SK-N-SH (cell line): Measurements from ENCODE around the gene IRAG1. TPM values are rescaled to one million over a fixed set of nuclear protein-coding genes. Genes with fewer than 3 reads are reported as not detected.

Experiments used
- CTCF ChIA-PET: fragments of 300-600, 350-600 bp; formaldehyde crosslinking; extraction: SDS; loops from one replicate; lab custom pipeline; 2021; lab: Yijun Ruan, JAX
- POLR2A ChIA-PET: fragments of 350-600 bp; sonication (Branson Sonifier 250); formaldehyde crosslinking; extraction: SDS; loops from one replicate; lab custom pipeline; 2020; ENCODE audit warnings: antibody characterized with exemption, inconsistent platforms; lab: Yijun Ruan, JAX
- DNase-seq: peaks from one replicate; pipeline ENCODE4 v3.0.0; 2012
- H2AFZ ChIP-seq: fragments of 200-600 bp; sonication (generic); 2 replicates; pipeline ENCODE4 v1.8.1; 2016; ENCODE audit warnings: antibody characterized with exemption, mild to moderate bottlenecking, low read depth
- H3F3A ChIP-seq: fragments of 200-600 bp; sonication (generic); replicated peaks from 2 replicates; pipeline ENCODE3; 2016; ENCODE audit warnings: antibody characterized with exemption, mild to moderate bottlenecking; ENCODE audit not compliant: insufficient read depth
- H3K27ac ChIP-seq, 2 experiments: fragments of 200-500 bp in 1 of 2; fragments of 200-600 bp in 1 of 2; sonication (Bioruptor generic) in 1 of 2; sonication (generic), shearing (Covaris generic) in 1 of 2; 2 replicates each; pipeline versions ENCODE4 v1.5.1 to v1.6.1; 2014 to 2016; ENCODE audit warnings: low read depth in 2 of 2, inconsistent platforms in 1 of 2, low read length in 1 of 2, mild to moderate bottlenecking in 1 of 2, mixed read lengths in 1 of 2
- H3K27me3 ChIP-seq: fragments of 200-600 bp; sonication (generic), shearing (Covaris generic); 2 replicates; pipeline ENCODE4 v1.6.1; 2016; ENCODE audit warnings: mixed run types; ENCODE audit not compliant: insufficient read depth
- H3K36me3 ChIP-seq, 2 experiments: fragments of 200-500 bp in 1 of 2; fragments of 200-600 bp in 1 of 2; sonication (Bioruptor generic) in 1 of 2; sonication (generic) in 1 of 2; replicated peaks in 1 of 2; 2 replicates each; pipeline versions ENCODE3 to v1.5.1; 2014 to 2016; ENCODE audit warnings: low read length in 1 of 2, mild to moderate bottlenecking in 1 of 2; ENCODE audit not compliant: insufficient read depth in 2 of 2, control insufficient read depth in 1 of 2
- H3K4me1 ChIP-seq, 2 experiments: fragments of 200-500 bp in 1 of 2; fragments of 200-600 bp in 1 of 2; sonication (Bioruptor generic) in 1 of 2; sonication (generic), shearing (Covaris generic) in 1 of 2; 2 replicates each; pipeline versions ENCODE4 v1.5.1 to v1.6.1; 2014 to 2016; ENCODE audit warnings: low read depth in 1 of 2, low read length in 1 of 2, mixed run types in 1 of 2; ENCODE audit not compliant: insufficient read depth in 2 of 2, control insufficient read depth in 1 of 2
- H3K4me2 ChIP-seq: fragments of 200-600 bp; sonication (generic), shearing (Covaris generic); 2 replicates; pipeline ENCODE4 v1.6.1; 2017; ENCODE audit warnings: mixed run types
- H3K4me3 ChIP-seq, 2 experiments: fragments of 200-500 bp in 1 of 2; fragments of 200-600 bp in 1 of 2; sonication (Bioruptor generic) in 1 of 2; sonication (generic), shearing (Covaris generic) in 1 of 2; 2 replicates each; pipeline versions ENCODE4 v1.5.1 to v1.8.1; 2014 to 2016; ENCODE audit warnings: low read depth in 2 of 2, inconsistent platforms in 1 of 2, low read length in 1 of 2, mild to moderate bottlenecking in 1 of 2, mixed read lengths in 1 of 2, moderate library complexity in 1 of 2
- H3K79me2 ChIP-seq: fragments of 200-600 bp; sonication (generic); 2 replicates; pipeline ENCODE4 v1.8.1; 2017; ENCODE audit warnings: mild to moderate bottlenecking; ENCODE audit not compliant: insufficient read depth
- H3K9ac ChIP-seq: fragments of 200-600 bp; sonication (generic); 2 replicates; pipeline ENCODE4 v1.6.1; 2017; ENCODE audit warnings: mixed run types
- H3K9me2 ChIP-seq: fragments of 200-600 bp; sonication (generic); 2 replicates; pipeline ENCODE4 v1.6.1; 2017; ENCODE audit warnings: mixed run types
- H3K9me3 ChIP-seq: fragments of 200-600 bp; sonication (generic); 2 replicates; pipeline ENCODE4 v1.6.1; 2017; ENCODE audit warnings: mixed run types, mild to moderate bottlenecking, moderate library complexity
- H4K20me1 ChIP-seq: fragments of 200-600 bp; sonication (generic); 2 replicates; pipeline ENCODE4 v1.6.1; 2017; ENCODE audit warnings: mild to moderate bottlenecking, mixed run types; ENCODE audit not compliant: insufficient read depth
- EP300 ChIP-seq, 2 experiments: IDR thresholded peaks; 2 replicates each; pipeline versions ENCODE4 v1.4.0 to v1.6.1; 2012; ENCODE audit warnings: borderline replicate concordance in 1 of 2, low read depth in 1 of 2, low read length in 1 of 2
- FOSL2 ChIP-seq: IDR thresholded peaks from 2 replicates; pipeline ENCODE4 v1.4.0; 2012; ENCODE audit warnings: low read depth, mild to moderate bottlenecking, moderate library complexity, borderline replicate concordance
- GABPA ChIP-seq: IDR thresholded peaks from 2 replicates; pipeline ENCODE4 v1.4.0; 2012; ENCODE audit warnings: low read depth, mild to moderate bottlenecking
- MEF2A ChIP-seq: IDR thresholded peaks from 2 replicates; pipeline ENCODE4 v1.4.0; 2012; ENCODE audit warnings: low read depth, borderline replicate concordance
- MXI1 ChIP-seq: IDR thresholded peaks from 2 replicates; pipeline ENCODE4 v1.6.1; 2012; ENCODE audit warnings: mild to moderate bottlenecking, low read depth, low read length, improper control_type of control experiment
- NRF1 ChIP-seq: IDR thresholded peaks from 2 replicates; pipeline ENCODE4 v1.6.1; 2012; ENCODE audit warnings: low read depth, mild to moderate bottlenecking, low read length
- RFX5 ChIP-seq: IDR thresholded peaks from 2 replicates; pipeline ENCODE4 v1.6.1; 2012; ENCODE audit warnings: mild to moderate bottlenecking, improper control_type of control experiment, low read length
- SIN3A ChIP-seq: IDR thresholded peaks from 2 replicates; pipeline ENCODE4 v1.6.1; 2012; ENCODE audit warnings: low read depth, mild to moderate bottlenecking, low read length, moderate library complexity, borderline replicate concordance
- SMC3 ChIP-seq: IDR thresholded peaks from 2 replicates; pipeline ENCODE4 v1.6.1; 2012; ENCODE audit warnings: low read depth, low read length, improper control_type of control experiment
- TAF1 ChIP-seq: IDR thresholded peaks from 2 replicates; pipeline ENCODE4 v1.6.1; 2012; ENCODE audit warnings: low read depth, mild to moderate bottlenecking, low read length, moderate library complexity, borderline replicate concordance
- WGBS: methylation state at CpG from one replicate; pipeline ENCODE4 v1.1.6; 2017; ENCODE audit warnings: low lambda C conversion rate; 5-methylcytosine and 5-hydroxymethylcytosine counted together
- polyA plus RNA-seq, 3 experiments: library from polyadenylated mRNA; depleted of rRNA; stranded (reverse); fragments of >200 nt; gene quantifications; 2 replicates each; pipeline ENCODE4 v1.2.3, GENCODE V29; 2012
- small RNA-seq, 7 experiments: library from RNA; depleted of rRNA; stranded (forward); fragments of <200 nt; gene quantifications; one replicate each; pipeline ENCODE3, GENCODE V24; 2012
- TF ChIP-seq, protein P1 (sequence below): IDR thresholded peaks from 2 replicates; pipeline ENCODE4 v1.4.0; 2012; ENCODE audit warnings: low read depth
- TF ChIP-seq, protein P2 (sequence below): IDR thresholded peaks from 2 replicates; pipeline ENCODE4 v1.6.1; 2012; ENCODE audit warnings: mild to moderate bottlenecking, low read depth, low read length, moderate library complexity
- TF ChIP-seq, protein P3 (sequence below): fragments of 150-350 bp; IDR thresholded peaks from 2 replicates; pipeline ENCODE4 v1.6.1; 2017; ENCODE audit warnings: antibody characterized with exemption, low read length, low read depth, borderline replicate concordance

IRAG1 gene
- polyA plus RNA-seq, 1 of the 3 experiments (the other 2 are of a cell fraction) = 0.05 TPM

DNA sequence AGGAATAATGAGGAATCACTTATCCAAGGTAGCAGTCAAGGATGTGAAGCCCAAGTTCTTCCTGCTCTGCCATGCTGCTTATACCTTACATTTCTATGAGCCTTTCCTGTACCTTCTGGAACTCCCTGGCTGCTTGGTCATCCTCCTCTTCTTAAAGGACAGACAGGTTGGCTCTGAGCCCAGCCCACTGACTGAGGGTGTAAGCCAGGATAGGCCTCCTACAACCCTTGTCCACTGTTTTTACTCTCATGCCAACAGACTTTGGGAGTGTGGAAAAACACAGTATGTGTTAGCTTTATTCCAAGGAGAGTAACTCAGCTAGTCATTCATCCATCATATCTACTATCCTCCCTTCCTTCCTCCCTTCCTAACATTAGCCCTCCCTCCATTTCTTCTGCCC, 47.5 kb downstream of the IRAG1 start (continued):
- TF ChIP-seq, protein P1, sequence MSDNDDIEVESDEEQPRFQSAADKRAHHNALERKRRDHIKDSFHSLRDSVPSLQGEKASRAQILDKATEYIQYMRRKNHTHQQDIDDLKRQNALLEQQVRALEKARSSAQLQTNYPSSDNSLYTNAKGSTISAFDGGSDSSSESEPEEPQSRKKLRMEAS = no peak
- TF ChIP-seq RFX5 = no peak
- no peak for TF ChIP-seq MEF2A
- TF ChIP-seq GABPA = no peak
- TF ChIP-seq, all 33 proteins: peak for 0

DNA sequence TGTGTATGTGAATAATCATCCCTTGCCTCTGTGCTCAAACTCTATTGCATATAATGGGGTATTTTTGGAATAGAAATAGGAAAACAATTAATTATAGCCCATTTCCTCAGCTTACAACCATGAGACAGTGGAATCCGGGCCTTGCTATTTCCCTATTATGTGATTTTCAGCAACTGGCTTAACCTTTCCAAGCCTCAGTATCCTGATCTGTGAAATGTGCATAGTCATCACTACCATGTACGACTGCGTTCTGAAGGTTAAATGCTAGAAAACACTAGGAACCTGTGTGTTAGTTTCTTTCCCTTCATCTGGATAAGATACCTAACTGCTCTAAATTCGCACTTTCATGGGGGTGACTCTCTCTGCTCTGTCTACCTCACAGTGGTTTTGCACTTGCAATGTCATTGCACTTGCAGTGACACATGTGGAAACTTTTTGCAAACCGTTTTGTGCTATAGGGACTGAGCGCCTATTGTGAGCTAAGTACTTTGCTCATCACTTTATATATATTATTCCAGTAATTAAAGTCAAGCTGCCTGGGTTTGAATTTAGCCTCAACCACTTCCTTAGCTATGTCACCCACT, 48.3 kb downstream of the IRAG1 start:
- Histone ChIP-seq H3K9me3 (no peaks in the 10 kb centered on the region), H3K4me2 (no peak overlapping the region), H3F3A (no peaks in the 10 kb centered on the region), H3K4me3 (no peak overlapping the region), H3K36me3 (no peaks in the 10 kb centered on the region), H3K27me3 (no peaks in the 10 kb centered on the region), H3K79me2 (no peaks in the 10 kb centered on the region), H3K4me1 (peaks cover 2 to 4% of the 10 kb centered on the region in 2 experiments; a peak in 2 of 4 replicates), H2AFZ (no peak overlapping the region), H4K20me1 (no peaks in the 10 kb centered on the region), H3K9me2 (no peaks in the 10 kb centered on the region), H3K27ac (no peak overlapping the region), H3K9ac (no peak overlapping the region)
- no peak for DNase-seq
- TF ChIP-seq FOSL2 (no peak), SMC3 (no peak), NRF1 (no peak), SIN3A (no peak), EP300 (IDR thresholded peaks at IDR 0.05; ENCODE audit: borderline replicate concordance in 1 of 2, low read depth in 1 of 2, low read length in 1 of 2) (no peak), TAF1 (no peak), RFX5 (no peak), MXI1 (no peak)
- TF ChIP-seq, protein P2, sequence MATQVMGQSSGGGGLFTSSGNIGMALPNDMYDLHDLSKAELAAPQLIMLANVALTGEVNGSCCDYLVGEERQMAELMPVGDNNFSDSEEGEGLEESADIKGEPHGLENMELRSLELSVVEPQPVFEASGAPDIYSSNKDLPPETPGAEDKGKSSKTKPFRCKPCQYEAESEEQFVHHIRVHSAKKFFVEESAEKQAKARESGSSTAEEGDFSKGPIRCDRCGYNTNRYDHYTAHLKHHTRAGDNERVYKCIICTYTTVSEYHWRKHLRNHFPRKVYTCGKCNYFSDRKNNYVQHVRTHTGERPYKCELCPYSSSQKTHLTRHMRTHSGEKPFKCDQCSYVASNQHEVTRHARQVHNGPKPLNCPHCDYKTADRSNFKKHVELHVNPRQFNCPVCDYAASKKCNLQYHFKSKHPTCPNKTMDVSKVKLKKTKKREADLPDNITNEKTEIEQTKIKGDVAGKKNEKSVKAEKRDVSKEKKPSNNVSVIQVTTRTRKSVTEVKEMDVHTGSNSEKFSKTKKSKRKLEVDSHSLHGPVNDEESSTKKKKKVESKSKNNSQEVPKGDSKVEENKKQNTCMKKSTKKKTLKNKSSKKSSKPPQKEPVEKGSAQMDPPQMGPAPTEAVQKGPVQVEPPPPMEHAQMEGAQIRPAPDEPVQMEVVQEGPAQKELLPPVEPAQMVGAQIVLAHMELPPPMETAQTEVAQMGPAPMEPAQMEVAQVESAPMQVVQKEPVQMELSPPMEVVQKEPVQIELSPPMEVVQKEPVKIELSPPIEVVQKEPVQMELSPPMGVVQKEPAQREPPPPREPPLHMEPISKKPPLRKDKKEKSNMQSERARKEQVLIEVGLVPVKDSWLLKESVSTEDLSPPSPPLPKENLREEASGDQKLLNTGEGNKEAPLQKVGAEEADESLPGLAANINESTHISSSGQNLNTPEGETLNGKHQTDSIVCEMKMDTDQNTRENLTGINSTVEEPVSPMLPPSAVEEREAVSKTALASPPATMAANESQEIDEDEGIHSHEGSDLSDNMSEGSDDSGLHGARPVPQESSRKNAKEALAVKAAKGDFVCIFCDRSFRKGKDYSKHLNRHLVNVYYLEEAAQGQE = no peak
- TF ChIP-seq, protein P3, sequence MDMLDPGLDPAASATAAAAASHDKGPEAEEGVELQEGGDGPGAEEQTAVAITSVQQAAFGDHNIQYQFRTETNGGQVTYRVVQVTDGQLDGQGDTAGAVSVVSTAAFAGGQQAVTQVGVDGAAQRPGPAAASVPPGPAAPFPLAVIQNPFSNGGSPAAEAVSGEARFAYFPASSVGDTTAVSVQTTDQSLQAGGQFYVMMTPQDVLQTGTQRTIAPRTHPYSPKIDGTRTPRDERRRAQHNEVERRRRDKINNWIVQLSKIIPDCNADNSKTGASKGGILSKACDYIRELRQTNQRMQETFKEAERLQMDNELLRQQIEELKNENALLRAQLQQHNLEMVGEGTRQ = no peak
- TF ChIP-seq, protein P1 = no peak
- ChIA-PET CTCF (interaction anchor here (1.0 to 1.6 kb wide), 3 partner anchors 19 to 239 kb away, joined by 3 to 4 read pairs (median 3); no protein-coding TSS in a partner anchor), POLR2A (no interaction called here)
- 90% methylated on average over 6 of the region's 6 CpGs for WGBS

Small RNAs within 50 kb of the gene (small RNA-seq; reads per million reads assigned to genes)
- 0 reads per million in 7 experiments for gene RF00019

Other genes with a start within 250 kb of the IRAG1 start
- gene AMPD3, start 238.5 kb downstream of the IRAG1 start, polyA plus RNA-seq (2012; rRNA removed) = 1.7 and 2.1 TPM in 2 replicates
- gene RNF141, start 152.6 kb downstream of the IRAG1 start, polyA plus RNA-seq (2012; rRNA removed) = 6.9 and 10.3 TPM in 2 replicates
- not detected in 2 replicates for gene LYVE1, start 125.1 kb downstream of the IRAG1 start, polyA plus RNA-seq (2012; rRNA removed)
- 10.1 and 13.0 TPM in 2 replicates for gene CTR9, start 57.5 kb upstream of the IRAG1 start, polyA plus RNA-seq (2012; rRNA removed)
- 298 and 394 TPM in 2 replicates for gene EIF4G2, start 115.2 kb upstream of the IRAG1 start, polyA plus RNA-seq (2012; rRNA removed)
- gene ZBED5, start 164.3 kb upstream of the IRAG1 start, polyA plus RNA-seq (2012; rRNA removed) = 23.5 and 31.2 TPM in 2 replicates